ENCODE results near the gene SCAF1.

The SCAF1 gene, protein sequence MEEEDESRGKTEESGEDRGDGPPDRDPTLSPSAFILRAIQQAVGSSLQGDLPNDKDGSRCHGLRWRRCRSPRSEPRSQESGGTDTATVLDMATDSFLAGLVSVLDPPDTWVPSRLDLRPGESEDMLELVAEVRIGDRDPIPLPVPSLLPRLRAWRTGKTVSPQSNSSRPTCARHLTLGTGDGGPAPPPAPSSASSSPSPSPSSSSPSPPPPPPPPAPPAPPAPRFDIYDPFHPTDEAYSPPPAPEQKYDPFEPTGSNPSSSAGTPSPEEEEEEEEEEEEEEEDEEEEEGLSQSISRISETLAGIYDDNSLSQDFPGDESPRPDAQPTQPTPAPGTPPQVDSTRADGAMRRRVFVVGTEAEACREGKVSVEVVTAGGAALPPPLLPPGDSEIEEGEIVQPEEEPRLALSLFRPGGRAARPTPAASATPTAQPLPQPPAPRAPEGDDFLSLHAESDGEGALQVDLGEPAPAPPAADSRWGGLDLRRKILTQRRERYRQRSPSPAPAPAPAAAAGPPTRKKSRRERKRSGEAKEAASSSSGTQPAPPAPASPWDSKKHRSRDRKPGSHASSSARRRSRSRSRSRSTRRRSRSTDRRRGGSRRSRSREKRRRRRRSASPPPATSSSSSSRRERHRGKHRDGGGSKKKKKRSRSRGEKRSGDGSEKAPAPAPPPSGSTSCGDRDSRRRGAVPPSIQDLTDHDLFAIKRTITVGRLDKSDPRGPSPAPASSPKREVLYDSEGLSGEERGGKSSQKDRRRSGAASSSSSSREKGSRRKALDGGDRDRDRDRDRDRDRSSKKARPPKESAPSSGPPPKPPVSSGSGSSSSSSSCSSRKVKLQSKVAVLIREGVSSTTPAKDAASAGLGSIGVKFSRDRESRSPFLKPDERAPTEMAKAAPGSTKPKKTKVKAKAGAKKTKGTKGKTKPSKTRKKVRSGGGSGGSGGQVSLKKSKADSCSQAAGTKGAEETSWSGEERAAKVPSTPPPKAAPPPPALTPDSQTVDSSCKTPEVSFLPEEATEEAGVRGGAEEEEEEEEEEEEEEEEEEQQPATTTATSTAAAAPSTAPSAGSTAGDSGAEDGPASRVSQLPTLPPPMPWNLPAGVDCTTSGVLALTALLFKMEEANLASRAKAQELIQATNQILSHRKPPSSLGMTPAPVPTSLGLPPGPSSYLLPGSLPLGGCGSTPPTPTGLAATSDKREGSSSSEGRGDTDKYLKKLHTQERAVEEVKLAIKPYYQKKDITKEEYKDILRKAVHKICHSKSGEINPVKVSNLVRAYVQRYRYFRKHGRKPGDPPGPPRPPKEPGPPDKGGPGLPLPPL

DNA sequence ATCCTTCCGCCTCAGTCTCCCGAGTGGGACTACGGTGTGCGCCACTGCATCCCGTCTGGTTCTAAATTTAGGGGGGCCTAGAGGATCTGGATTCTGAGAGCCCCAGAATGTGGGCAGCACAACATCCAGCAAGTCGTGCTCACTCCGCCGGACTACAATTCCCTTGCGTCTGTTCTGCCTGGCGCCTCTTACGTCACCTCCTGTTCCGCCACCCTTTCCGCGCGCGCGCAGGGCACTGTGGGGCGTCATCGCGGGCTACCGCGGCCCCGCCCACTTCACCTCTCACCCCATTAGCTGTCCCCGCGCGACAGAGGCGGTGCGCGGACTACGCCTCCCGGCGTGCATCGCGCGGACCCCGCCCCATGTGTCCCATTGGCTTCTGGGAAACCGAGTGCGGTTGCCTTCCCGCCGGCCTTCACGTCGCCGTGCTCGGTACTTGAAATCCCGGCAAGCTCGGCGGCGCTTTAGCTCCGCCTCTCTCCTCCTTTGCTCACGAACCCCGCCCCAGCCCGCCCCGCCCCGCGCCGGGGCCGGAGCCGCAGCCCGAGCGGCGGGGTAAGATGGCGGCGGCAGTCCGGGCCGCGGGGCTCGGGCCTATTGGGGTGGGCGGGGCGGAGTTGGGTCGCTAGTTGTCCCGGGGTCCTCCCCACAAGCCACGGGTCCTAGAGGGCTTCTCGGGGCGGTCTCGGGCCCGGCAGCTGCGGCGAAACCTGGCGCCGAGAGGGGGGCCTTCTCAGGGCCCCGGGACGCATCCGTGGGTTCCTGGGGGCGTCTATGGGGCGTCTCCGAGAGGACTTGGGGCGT is at the start of gene SCAF1:
Gene SCAF1 (plus strand): TSS at position 522 of the 804 bp plus-strand sequence. CDS start 2,818 bp downstream, outside the sequence.
- DNase-seq, result peak; percentile 100

DNA sequence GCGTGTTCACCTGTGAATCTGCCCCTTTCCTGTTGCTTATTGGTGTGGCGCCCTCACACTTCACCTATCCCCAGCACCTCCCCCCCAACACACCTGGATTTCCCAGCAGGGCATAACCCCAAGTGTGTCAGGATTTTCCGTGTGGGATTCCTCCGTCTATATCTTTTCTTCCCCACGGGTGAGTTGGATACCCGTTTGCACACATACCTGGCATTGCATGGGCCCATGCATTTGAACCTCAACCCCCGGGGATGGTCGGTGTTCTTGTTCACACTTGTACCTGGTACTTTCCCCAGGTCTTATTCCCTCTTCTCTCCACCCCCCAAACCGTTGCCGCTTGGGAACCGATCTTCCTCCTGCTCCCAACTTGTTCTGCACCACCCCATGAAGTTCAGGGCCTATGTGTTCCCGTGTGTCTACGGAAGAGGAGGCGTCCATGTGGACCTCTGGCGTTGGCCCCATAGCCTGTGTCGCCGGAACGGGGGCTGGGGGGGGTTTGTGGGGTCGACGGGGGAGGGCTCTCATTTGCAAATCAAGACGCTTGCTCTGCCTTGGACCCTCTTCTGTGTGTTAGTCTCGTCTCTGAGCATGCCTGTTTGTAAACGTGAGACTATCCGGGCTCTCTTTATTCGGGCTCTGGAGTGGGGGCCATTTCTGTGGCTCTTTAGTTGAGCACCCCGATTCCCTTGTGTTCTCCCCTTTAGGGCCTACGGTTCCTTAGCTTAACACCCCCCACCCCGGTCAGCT is 49.4 kb upstream of the SCAF1 start:
- peak; percentile 35 for DNase-seq

DNA sequence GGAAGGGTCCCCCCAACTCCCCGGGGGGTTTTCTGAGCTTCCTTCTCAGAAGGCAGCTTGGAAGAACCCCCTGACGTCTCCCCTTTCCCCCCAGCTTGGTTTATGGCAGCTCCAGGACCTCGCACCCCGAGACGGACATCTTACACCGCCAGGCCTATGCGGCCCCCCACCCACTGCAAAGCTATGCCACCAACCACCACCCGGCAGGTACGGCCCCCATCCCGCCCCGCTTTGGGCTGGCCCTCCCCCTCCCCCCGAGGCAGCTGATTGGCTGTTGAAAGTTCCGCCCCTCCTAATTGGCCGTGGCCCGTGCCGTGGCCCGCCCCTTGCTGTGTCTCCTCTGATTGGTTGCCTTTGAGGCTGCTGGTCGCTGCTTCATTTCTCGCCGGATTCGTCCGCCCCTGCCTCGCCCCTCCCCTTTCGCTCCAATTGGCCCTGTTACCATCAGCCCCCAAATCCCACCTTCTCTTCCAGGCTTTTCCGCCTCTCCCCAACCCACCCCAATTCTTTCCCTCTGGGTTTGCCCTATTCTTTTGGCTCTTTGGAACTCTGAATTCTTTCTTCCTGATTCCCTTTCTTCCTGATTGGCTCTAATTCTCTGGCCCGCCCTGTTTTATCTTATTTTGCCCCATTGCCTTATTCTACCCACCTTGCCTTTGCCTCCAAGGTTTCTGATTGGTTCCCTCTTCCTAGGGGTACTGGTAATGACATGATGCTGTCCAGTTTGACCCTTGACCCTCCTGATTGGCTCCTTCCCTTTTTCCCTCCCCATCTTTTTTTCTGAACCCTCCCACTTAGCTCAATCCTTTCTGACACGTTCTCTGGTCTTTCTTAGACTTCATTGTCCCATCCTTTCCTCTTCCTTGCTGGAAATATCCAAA is 48.5 kb upstream of the SCAF1 start:
- DNase-seq, result peak; percentile 95

DNA sequence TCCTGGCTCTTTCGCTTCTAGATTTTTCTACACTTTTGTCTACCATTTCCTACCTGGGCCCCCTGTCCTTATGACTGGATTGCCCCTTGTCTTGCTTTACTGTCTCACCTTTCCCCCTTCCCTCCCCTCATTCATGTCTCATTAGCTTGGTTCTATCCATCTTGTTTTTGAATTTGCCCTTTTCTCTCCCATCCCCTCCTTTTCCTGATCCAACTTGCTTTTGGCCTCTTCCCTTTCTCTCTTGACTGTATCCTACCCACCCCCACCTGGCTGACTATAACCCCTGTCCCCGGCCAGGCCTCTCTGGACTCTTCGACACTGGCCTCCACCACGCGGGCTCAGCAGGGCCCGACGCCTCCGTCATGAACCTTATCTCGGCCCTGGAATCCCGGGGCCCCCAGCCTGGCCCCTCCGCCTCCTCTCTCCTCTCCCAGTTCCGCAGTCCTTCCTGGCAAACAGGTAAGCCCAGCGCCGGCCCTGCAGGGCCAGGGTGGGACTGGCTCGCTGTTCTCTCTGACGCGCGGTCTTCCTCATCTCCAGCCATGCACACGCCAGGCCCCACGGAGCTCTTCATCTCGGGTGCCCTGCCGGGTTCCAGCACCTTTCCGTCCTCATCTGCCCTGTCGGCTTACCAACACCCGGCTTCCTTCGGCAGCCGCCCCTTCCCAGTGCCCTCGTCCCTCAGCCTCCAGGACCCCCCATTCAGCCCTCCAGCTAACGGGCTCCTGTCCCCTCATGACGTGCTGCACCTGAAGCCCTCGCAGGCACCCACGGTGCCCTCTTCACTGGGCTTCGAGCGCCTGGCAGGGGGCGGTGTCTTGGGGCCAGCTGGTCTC is 47.6 kb upstream of the SCAF1 start:
- DNase-seq, result no peak

DNA sequence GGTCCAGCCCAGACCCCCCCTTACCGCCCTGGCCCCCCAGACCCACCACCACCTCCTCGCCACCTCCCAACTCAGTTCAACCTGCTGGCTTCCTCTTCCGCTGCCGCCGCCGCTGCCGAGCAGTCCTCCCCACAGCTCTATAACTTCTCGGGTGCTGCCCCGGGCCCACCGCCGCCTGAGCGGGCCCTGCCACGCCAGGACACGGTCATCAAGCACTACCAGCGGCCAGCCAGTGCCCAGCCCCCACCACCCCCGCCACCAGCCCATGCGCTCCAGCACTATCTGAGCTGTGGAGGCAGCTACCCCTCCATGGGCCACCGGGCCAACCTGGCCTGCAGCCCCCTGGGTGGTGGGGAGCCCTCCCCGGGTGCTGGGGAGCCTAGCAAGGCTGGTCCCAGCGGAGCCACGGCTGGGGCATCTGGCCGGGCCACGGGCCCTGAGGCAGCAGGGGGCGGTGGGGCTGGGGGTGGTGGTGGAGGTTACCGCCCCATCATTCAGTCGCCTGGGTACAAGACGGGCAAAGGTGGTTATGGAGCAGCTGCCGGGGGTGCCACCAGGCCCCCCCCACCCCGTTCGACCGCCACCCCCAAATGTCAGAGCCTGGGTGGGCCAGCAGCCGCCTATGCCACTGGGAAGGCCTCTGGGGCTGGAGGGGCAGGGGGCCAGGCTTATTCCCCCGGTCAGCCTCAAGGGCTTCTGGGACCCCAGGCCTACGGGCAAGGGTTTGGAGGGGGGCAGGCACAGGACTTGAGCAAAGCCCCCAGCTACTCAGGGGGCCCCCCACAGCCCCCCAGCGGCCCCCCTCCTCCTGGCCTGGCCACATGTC is 46.8 kb upstream of the SCAF1 start:
- DNase-seq, result peak; percentile 32

DNA sequence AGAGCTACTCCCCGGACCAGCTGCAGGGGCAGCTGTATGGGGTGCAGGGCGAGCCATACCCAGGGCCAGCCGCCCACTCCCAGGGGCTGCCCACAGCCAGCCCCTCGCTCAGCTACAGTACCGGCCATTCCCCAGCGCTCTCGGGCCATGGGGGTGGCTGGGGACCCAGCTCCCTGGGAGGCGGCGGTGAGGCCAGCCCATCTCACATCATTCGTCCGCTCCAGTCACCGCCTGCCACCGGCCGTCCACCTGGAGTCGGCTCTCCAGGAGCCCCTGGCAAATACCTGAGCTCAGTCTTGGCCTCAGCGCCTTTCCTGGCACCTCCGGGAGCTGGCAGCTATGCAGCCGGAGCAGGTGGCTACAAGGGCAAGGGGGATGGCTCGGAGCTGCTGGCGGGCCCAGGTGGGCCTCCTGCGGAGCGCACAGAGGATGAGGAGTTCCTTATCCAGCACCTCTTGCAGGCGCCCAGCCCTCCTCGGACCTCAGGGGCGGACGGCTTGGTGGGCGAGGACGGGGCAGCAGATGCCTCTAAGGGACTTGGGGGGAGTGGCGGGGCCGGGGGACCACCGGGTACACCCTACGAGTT is 46.1 kb upstream of the SCAF1 start:
- no peak for DNase-seq

DNA sequence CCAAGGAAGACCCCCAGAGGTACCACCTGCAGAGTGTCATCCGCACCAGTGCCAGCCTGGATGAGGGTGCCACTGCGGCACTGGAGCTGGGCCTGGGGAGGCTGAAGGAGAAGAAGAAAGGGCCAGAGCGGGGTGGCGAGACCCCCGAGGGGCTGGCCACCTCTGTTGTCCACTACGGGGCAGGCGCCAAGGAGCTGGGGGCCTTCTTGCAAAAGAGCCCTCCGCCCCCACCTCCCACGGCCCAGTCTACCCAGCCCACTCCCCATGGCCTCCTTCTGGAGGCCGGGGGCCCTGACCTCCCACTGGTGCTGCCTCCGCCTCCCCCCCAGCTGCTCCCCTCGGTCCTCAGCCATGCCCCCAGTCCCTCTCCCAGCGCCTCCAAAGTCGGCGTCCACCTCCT is 45.6 kb upstream of the SCAF1 start:
- DNase-seq, result no peak

DNA sequence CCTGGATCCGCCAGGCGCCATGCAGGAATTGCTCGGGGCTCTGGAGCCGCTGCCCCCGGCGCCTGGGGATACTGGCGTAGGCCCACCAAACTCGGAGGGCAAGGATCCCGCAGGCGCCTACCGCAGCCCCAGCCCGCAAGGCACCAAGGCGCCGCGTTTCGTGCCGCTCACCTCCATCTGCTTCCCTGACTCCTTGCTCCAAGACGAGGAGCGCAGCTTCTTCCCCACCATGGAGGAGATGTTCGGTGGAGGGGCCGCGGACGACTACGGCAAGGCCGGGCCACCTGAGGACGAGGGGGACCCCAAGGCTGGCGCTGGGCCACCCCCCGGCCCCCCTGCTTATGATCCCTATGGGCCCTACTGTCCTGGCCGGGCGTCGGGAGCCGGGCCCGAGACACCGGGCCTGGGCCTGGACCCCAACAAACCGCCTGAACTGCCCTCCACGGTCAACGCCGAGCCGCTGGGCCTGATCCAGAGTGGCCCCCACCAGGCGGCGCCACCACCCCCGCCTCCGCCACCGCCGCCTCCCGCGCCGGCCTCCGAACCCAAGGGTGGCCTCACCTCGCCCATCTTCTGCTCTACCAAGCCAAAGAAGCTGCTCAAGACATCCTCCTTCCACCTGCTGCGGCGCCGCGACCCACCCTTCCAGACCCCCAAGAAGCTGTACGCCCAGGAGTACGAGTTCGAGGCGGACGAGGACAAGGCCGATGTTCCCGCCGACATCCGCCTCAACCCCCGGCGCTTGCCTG is 44.9 kb upstream of the SCAF1 start:
- DNase-seq, result no peak

DNA sequence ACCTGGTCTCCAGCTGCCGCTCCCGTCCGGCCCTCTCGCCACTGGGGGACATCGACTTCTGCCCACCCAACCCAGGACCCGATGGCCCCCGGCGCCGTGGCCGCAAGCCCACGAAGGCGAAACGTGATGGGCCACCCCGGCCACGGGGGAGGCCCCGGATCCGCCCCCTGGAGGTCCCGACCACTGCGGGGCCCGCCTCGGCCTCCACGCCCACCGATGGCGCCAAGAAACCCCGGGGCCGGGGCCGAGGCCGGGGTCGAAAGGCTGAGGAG is 44.4 kb upstream of the SCAF1 start:
- DNase-seq, result no peak

DNA sequence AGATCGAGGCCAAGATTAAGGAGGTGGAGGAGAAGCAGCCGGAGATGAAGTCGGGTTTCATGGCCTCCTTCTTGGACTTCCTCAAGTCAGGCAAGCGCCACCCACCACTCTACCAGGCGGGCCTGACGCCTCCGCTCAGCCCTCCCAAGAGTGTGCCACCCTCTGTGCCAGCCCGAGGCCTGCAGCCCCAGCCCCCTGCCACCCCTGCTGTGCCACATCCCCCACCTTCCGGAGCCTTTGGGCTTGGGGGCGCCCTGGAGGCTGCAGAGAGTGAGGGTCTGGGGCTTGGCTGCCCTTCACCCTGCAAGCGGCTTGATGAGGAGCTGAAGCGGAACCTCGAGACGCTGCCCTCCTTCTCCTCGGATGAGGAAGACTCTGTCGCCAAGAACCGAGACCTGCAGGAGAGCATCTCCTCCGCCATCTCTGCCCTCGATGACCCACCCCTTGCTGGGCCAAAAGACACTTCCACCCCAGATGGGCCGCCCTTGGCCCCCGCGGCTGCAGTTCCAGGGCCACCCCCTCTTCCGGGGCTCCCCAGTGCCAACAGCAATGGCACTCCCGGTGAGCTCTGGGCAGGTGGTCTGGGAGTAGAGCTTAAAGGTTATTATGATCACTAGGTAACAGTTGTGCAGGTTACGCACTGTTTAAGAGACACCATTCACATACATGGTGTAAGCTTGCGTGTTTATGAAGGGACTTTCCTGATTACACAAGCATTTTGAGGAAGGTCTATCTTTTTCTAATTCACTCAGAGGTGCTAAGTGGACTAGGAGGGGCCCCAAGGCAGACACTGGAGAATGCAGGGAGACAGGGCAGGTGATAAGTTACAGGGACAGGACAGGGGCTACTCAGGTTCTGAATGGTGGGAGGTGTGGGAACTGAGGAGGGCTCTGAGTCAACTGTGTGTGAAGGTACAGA is 42.4 kb upstream of the SCAF1 start:
- DNase-seq, result no peak

DNA sequence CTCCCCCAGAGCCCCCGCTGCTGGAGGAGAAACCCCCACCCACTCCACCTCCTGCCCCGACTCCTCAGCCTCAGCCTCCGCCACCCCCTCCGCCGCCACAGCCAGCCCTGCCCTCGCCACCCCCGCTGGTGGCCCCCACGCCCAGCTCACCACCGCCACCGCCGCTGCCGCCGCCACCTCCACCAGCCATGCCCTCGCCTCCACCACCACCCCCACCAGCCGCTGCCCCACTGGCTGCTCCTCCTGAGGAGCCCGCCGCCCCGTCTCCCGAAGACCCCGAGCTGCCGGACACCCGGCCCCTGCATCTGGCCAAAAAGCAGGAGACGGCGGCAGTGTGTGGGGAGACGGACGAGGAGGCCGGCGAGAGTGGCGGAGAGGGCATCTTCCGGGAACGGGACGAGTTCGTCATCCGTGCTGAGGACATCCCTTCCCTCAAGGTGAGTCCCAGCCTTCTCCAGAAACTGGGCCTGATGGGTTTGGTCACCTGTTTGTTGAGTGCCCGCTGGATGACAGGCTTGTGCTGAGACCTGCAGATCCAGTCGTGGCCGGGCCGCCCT is 40.4 kb upstream of the SCAF1 start:
- DNase-seq, result no peak

DNA sequence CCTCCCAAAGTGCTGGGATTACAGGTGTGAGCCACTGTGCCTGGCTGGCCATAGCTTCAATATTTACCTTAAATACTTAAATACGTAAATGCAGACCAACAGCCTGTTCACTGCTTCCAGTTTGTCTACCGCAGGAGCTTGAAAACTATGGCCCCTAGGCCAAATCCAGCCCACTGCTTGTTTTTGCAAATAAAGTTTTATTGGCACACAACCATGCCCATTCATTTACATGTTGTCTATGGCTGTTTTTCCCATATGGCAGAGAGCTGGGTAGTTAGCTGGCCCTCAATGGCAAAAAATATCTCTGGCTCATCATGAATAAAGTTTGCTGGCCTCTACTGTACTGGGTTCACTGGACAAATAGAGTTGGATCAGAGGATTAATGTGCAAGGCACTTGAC is 39.2 kb upstream of the SCAF1 start:
- DNase-seq, result no peak

DNA sequence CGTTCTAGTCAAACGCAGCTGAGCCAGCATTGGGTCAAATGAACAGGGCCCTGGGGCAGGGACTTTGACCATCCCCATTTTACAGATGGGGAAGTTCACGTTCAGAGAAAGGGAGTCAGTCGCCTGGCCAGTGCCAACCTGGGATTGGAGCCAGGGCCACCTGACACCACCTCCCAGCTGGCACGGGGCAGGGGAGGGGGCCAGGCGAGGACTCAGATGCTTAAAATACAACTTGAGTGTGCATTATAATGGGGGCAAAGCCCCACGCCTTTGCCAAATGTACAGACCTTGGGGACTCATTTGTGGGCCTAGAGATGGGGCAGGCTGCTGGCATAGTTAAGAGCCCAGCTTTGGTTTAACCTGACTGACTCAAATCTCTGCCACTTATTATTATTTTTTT is 36.4 kb upstream of the SCAF1 start:
- DNase-seq, result no peak

DNA sequence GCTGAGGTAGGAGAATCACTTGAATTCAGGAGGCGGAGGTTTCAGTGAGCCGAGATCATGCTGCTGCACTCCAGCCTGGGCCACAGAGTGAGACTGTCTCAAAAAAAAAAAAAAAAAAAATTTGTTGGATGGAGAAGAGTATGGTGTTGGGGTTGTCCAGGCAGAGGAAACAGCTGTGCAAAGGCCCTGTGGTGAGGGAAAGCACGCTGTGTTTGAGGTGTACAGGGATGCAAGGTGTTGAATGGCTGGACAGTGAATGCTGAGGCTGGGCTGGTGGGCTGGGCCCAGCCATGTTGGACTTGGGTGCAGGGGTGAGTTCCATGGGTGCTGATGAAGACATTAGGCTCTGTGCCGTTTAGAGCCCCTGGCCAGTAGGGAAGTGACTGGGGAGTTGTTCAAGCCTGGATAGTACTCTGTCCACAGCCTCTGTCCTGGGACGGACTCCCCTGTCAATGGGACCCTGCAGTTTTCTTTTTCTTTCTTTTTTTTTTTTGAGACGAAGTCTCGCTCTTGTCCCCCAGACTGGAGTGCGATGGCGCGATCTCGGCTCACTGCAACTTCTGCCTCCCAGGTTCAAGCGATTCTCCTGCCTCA is 32.4 kb upstream of the SCAF1 start:
- DNase-seq, result no peak

DNA sequence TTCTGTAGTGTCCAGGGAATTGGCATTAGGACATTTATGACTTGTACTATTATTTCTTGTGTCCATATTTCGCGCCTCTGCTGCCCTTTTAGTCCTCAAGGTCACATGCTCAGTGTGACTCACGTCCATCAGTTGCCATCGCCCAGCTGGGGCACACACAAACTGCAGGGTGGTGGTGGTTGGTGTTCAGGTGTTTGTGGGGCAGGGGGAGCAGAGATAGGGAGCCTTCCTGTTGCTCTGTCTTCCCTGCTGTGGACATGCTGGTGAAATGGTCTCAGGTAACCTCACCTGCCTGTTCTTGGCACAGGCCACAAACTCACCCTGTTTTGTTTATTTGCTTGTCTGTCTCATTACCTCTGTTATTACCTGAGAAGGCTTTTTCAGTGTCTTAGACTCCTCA is 28.6 kb upstream of the SCAF1 start:
- no peak for DNase-seq
